GM21360 (cell line): ENCODE measurements around the gene PRSS27.
A peak's percentile ranks its signal among the peaks of the same experiment; 100 is the strongest.

Source experiments
- ATAC-seq: cut with Tn5 transposase; IDR thresholded peaks from one replicate; pipeline ENCODE4 v1.9.1; 2021; ENCODE audit warnings: mild to moderate bottlenecking, moderate library complexity; ENCODE audit not compliant: unreplicated experiment

PRSS27 gene

GRCh38 chr16:2720064-2720457 is at the start of gene PRSS27:
Gene PRSS27, minus strand, starts transcription at chr16:2720224. Its CDS starts 64 bp downstream, at chr16:2720160.
- no peak for ATAC-seq

GRCh38 chr16:2769675-2770056 is 49.6 kb upstream of the PRSS27 start:
- no peak for ATAC-seq

GRCh38 chr16:2769100-2769529 is 49.1 kb upstream of the PRSS27 start:
- no peak for ATAC-seq

DNA sequence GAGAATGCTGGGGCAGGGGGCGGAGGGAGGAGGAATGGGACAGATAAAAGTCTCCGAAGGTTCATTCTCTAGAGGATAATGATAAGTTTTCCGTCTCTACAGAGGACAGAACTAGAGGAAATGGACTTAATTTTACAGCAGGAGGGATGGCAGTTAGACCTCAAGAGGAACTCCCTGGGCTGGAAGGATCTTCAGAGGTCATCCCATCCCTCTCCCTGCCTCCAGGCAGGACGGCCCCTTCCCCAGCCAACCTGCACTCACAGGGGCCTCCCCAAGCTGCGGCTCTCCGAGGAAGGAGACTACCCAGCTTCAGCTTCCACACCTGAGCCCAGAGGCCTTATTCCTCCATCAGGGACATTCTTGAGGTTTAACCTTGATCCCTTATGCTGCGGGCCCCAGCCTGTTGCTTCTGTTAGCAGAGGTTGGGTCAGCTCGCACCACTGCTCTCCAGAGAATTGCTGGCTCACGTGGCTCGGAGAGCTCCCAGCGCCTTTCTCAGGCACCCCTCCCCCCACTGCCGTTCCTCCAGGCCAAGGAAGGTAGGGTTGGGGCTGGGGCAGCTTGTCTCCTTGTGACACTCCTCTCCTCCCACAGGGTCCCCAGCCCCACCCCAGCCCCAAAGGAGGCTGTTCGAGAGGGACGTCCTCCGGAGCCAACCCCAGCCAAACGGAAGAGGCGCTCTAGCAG is 48.5 kb upstream of the PRSS27 start:
- no peak for ATAC-seq

DNA sequence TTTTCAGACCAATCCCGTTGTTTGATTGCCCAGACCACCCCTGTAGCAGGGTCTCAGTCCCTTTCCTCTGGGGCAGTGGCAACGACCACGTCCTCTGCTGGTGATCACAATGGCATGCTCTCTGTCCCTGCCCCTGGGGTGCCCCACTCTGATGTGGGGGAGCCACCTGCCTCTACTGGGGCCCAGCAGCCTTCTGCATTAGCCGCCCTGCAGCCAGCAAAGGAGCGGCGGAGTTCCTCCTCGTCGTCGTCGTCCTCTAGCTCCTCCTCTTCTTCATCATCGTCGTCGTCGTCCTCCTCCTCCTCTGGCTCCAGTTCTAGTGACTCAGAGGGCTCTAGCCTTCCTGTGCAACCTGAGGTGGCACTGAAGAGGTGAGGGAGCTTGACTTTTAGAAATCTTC is 47.9 kb upstream of the PRSS27 start:
- ATAC-seq, result no peak

GRCh38 chr16:2767140-2767731 is 47.2 kb upstream of the PRSS27 start:
- ATAC-seq, result no peak

- ATAC-seq, result no peak
Measured at GRCh38 chr16:2766430-2767139, 46.6 kb upstream of the PRSS27 start.

GRCh38 chr16:2765462-2766404 is 45.7 kb upstream of the PRSS27 start:
- no peak for ATAC-seq

DNA sequence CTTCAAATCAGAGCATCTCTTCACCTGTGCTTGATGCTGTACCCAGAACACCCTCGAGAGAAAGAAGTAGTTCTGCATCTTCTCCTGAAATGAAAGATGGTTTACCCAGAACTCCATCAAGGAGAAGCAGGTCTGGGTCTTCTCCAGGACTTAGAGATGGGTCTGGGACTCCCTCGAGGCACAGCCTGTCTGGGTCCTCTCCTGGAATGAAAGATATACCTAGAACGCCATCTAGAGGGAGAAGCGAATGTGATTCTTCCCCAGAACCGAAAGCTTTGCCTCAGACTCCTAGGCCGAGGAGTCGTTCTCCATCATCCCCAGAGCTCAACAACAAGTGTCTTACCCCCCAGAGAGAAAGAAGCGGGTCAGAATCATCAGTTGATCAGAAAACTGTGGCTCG is 44.7 kb upstream of the PRSS27 start:
- ATAC-seq, result no peak

- no peak for ATAC-seq
Measured at GRCh38 chr16:2763173-2763572, 43.1 kb upstream of the PRSS27 start.

DNA sequence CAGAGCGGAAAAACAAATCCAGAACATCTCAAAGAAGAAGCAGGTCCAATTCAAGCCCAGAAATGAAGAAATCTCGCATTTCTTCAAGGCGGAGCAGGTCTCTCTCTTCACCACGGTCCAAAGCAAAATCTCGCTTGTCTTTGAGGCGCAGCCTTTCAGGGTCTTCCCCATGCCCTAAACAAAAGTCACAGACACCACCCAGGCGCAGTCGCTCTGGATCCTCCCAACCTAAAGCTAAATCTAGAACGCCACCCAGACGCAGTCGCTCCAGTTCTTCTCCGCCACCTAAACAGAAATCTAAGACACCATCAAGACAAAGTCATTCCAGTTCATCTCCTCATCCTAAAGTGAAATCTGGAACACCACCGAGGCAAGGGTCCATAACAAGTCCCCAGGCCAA is 42.7 kb upstream of the PRSS27 start:
- ATAC-seq, result no peak

DNA sequence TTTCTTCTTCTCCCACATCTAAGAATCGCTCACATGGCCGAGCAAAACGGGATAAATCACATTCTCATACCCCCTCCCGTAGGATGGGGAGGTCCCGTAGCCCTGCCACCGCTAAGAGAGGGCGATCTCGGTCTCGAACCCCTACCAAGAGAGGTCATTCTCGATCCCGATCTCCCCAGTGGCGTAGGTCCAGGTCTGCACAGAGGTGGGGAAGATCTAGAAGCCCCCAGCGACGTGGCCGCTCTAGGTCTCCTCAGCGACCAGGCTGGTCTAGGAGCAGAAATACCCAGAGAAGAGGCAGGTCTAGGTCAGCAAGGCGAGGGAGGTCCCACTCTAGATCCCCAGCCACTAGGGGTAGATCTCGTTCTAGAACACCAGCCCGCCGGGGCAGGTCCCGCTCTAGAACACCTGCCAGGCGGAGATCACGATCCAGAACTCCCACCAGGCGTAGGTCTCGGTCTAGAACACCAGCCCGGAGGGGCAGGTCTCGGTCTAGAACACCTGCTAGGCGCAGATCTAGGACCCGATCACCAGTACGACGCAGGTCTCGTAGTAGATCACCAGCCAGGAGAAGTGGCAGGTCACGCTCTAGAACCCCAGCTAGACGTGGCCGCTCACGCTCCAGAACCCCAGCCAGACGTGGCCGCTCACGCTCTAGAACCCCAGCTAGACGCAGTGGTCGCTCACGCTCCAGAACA is 42.0 kb upstream of the PRSS27 start:
- ATAC-seq, result no peak

GRCh38 chr16:2761472-2761871 is 41.4 kb upstream of the PRSS27 start:
- ATAC-seq, result no peak

DNA sequence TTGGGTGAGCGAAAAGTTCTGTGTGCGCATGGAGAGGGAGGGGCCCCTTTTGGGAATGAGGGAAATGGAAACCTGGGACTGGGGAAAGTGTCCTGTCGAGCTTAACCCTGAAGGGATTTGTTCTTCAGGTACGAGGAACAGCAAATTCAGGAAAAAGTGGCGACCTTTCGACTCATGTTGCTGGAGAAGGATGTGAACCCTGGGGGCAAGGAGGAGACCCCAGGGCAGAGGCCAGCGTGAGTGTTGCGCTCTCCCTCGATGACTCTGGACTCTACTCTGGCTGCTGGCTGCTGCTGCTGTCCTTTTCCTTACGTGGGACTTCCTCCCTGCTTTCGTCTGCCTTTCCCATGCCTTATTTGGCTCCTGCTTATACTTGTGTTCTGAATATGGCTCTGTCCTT is 37.3 kb upstream of the PRSS27 start:
- ATAC-seq, result no peak

DNA sequence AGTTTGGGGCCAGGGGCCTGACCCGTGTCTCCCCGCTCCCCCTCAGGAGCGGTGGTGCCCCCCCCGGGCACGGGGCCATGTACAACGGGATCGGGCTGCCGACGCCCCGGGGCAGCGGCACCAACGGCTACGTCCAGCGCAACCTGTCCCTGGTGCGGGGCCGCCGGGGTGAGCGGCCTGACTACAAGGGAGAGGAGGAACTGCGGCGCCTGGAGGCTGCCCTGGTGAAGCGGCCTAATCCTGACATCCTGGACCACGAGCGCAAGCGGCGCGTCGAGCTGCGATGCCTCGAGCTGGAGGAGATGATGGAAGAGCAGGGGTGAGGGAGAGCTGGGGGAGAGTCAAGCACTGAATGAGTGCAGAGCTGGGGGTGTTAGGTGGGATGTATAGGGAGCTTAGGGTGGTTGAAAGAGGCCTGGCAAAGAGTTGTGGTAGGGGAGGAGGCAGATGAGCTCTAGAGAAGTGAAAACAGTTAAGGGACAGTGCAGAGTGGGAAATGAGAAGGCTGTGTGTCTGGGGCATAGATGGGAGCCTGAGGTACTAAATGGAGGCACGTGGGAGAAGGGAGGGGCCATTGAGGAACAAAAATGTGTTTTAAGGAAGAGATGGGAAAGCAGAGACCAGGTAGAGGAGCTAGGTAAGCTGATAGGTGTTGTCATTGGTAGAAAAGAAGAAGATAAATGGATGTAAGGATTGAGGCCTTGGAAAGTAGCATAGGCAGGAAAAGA is 36.4 kb upstream of the PRSS27 start:
- no peak for ATAC-seq

DNA sequence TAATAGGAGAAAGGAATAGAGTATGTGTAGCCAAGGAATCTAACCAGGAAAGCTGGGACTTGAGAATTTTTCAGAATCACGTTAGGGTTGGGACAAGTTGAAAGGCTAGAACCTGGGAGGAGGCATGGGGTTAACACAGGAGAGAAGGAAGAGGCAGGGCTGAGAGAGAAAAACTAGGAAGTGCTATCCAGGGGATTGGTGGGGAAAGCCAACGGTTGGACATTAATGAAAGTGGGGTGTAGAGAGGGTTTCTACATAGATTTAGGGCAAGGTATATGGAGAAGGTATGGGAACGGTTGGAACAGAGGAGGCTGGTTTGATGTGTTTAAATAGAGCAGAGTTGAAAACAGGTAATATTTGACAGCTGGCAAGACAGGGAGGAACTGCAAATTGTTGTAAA is 35.1 kb upstream of the PRSS27 start:
- ATAC-seq, result no peak

DNA sequence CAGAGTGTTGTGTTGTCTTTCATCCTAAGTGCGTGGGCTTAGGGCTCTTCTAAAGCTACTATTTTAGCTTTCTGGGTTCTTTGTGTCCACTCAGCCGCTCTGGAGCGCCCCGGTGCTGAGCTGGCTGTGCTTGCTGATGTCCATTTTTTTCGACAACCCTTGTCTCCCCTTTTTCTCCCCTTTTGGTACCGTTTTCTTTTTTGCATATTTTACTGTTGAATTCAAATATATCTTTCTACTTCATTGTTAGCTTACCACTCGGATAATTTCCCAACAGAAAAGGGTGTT is 33.7 kb upstream of the PRSS27 start:
- ATAC-seq, result no peak

GRCh38 chr16:2752850-2753732 is 33.1 kb upstream of the PRSS27 start:
- peak; percentile 39 for ATAC-seq
